ENCODE measurements around the gene CAPNS1.

GRCh38 chr19:36113894-36114720 lies 25.8 kb upstream of the CAPNS1 start:
- no peak for TF ChIP-seq POLR2A (IDR thresholded peaks at IDR 0.05; ENCODE audit: low read length)
- TF ChIP-seq CEBPB (IDR thresholded peaks at IDR 0.05): no peak
- no peak for TF ChIP-seq JUNB (IDR thresholded peaks at IDR 0.05)
- no peak for TF ChIP-seq SMC3 (IDR thresholded peaks at IDR 0.05)
- TF ChIP-seq MAX (IDR thresholded peaks at IDR 0.05): no peak
- TF ChIP-seq MAFK (IDR thresholded peaks at IDR 0.05; ENCODE audit: partially characterized antibody): no peak

All from A549 (cell line).